GM21526 (cell line): ENCODE measurements around the gene RING1.

ENCODE experiments used
- ATAC-seq: cut with Tn5 transposase; IDR thresholded peaks from one replicate; pipeline ENCODE4 v1.9.1; 2021; ENCODE audit warnings: moderate library complexity; ENCODE audit not compliant: unreplicated experiment, low FRiP score

The RING1 gene

GRCh38 chr6:33192105-33192646 is 16.1 kb upstream of the RING1 start, which contains the start of gene COL11A2:
COL11A2 (minus strand) TSS chr6:33192467; CDS start chr6:33192240, 227 bp downstream.
- ATAC-seq = no peak

GRCh38 chr6:33192671-33193602 is 15.4 kb upstream of the RING1 start:
- ATAC-seq = no peak

- no peak for ATAC-seq
These were observed 14.7 kb upstream of the RING1 start for GRCh38 chr6:33193619-33194018.

- ATAC-seq = no peak
These were observed 13.8 kb upstream of the RING1 start for GRCh38 chr6:33194431-33194979.

GRCh38 chr6:33195304-33196165 is 12.8 kb upstream of the RING1 start:
- ATAC-seq = no peak

- no peak for ATAC-seq
These were observed 10.8 kb upstream of the RING1 start for GRCh38 chr6:33197431-33198048.

- no peak for ATAC-seq
These were observed 10.0 kb upstream of the RING1 start for GRCh38 chr6:33198159-33198852.

GRCh38 chr6:33198853-33199436 is 9.4 kb upstream of the RING1 start:
- ATAC-seq = no peak

GRCh38 chr6:33199687-33200218 is 8.5 kb upstream of the RING1 start:
- ATAC-seq = peak; percentile 18

- peak; percentile 53 for ATAC-seq
These were observed 7.8 kb upstream of the RING1 start, which contains the start of the genes RXRB and SLC39A7 for GRCh38 chr6:33200219-33201146. RXRB (minus strand) TSS chr6:33200665; CDS start chr6:33200476, 189 bp downstream. SLC39A7 (plus strand) TSS chr6:33200867; CDS start chr6:33201246, 379 bp downstream.

- ATAC-seq = no peak
These were observed 7.2 kb upstream of the RING1 start for GRCh38 chr6:33201147-33201545.

- no peak for ATAC-seq
These were observed 6.4 kb upstream of the RING1 start for GRCh38 chr6:33201935-33202334.

GRCh38 chr6:33202799-33203198 is 5.5 kb upstream of the RING1 start:
- no peak for ATAC-seq

- ATAC-seq = no peak
These were observed 4.7 kb upstream of the RING1 start for GRCh38 chr6:33203443-33204164.

GRCh38 chr6:33204165-33204414 is 4.2 kb upstream of the RING1 start:
- no peak for ATAC-seq

- ATAC-seq = peak; percentile 42
These were observed 3.7 kb upstream of the RING1 start, which contains the start of gene HSD17B8 for GRCh38 chr6:33204415-33205190. HSD17B8 (plus strand) TSS chr6:33204655; CDS start chr6:33204669, 14 bp downstream.
